ENCODE results near the gene CACNA1S. TPM values are rescaled to one million over a fixed set of nuclear protein-coding genes. Genes with fewer than 3 reads are reported as not detected.

CACNA1S gene
- total RNA-seq, 1 donor from 2014 or later: 0.07 TPM

GRCh38 chr1:201143726-201144635 lies 31.8 kb upstream of the CACNA1S start:
- no peak overlapping the region for H3K27ac Mint-ChIP-seq (ENCODE audit: unreplicated experiment)
- no peak for TF ChIP-seq CTCF (IDR thresholded peaks at IDR 0.05; ENCODE audit: partially characterized antibody, unreplicated experiment)
- peaks cover 2% of the 10 kb centered on the region for H3K9me3 Mint-ChIP-seq (ENCODE audit: unreplicated experiment)
- H3K4me3 Mint-ChIP-seq (ENCODE audit: unreplicated experiment): no peak overlapping the region
- H3K27me3 Mint-ChIP-seq (ENCODE audit: unreplicated experiment): peaks cover 7% of the 10 kb centered on the region
- H3K4me1 Mint-ChIP-seq (ENCODE audit: low read depth, unreplicated experiment): peaks cover 24% of the 10 kb centered on the region
- no peaks in the 10 kb centered on the region for H3K36me3 Mint-ChIP-seq (ENCODE audit: unreplicated experiment)
- no peak for DNase-seq

- TF ChIP-seq CTCF (IDR thresholded peaks at IDR 0.05; ENCODE audit: partially characterized antibody, unreplicated experiment): no peak
- Mint-ChIP-seq H3K4me1 (ENCODE audit: low read depth, unreplicated experiment) (peaks cover 26% of the 10 kb centered on the region), H3K27me3 (ENCODE audit: unreplicated experiment) (peaks cover 7% of the 10 kb centered on the region), H3K9me3 (ENCODE audit: unreplicated experiment) (peaks cover 2% of the 10 kb centered on the region), H3K36me3 (ENCODE audit: unreplicated experiment) (no peaks in the 10 kb centered on the region), H3K4me3 (ENCODE audit: unreplicated experiment) (no peak overlapping the region), H3K27ac (ENCODE audit: unreplicated experiment) (no peak overlapping the region)
- no peak for DNase-seq
These were observed 30.9 kb upstream of the CACNA1S start for GRCh38 chr1:201142849-201143725.

- Mint-ChIP-seq H3K27ac (ENCODE audit: unreplicated experiment) (no peak overlapping the region), H3K36me3 (ENCODE audit: unreplicated experiment) (no peaks in the 10 kb centered on the region)
These were observed 30.0 kb upstream of the CACNA1S start for GRCh38 chr1:201142011-201142848.

DNA sequence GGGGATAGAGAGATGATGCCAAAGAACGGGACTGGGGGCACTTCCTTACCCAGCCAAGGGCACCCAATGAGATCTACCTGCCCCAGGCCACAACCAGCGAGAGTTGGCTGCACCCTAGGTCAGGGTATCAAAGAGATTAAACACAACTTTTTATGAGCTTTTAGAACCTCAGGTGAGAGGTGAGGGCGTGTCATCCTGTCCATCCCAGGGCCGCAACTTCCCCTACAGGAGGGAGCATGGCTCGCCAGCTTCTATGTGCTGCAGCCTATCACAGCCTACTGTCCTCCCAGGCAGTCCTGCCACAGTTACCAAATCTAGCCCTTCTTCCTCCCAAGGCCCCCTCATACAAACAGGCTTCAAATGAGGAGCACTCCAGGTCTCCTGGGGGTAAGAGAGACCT lies 29.2 kb upstream of the CACNA1S start:
- TF ChIP-seq CTCF (IDR thresholded peaks at IDR 0.05; ENCODE audit: partially characterized antibody, unreplicated experiment): no peak
- Mint-ChIP-seq H3K36me3 (ENCODE audit: unreplicated experiment) (no peaks in the 10 kb centered on the region), H3K4me3 (ENCODE audit: unreplicated experiment) (no peak overlapping the region), H3K27ac (ENCODE audit: unreplicated experiment) (no peak overlapping the region), H3K9me3 (ENCODE audit: unreplicated experiment) (peaks cover 2% of the 10 kb centered on the region), H3K27me3 (ENCODE audit: unreplicated experiment) (peaks cover 7% of the 10 kb centered on the region), H3K4me1 (ENCODE audit: low read depth, unreplicated experiment) (peaks cover 36% of the 10 kb centered on the region)
- DNase-seq: no peak

More at GRCh38 chr1:201142011-201142848, 30.0 kb upstream of the CACNA1S start:
- peak; percentile 37 for DNase-seq
- peaks cover 2% of the 10 kb centered on the region for H3K9me3 Mint-ChIP-seq (ENCODE audit: unreplicated experiment)
- H3K4me1 Mint-ChIP-seq (ENCODE audit: low read depth, unreplicated experiment): peaks cover 30% of the 10 kb centered on the region
- H3K27me3 Mint-ChIP-seq (ENCODE audit: unreplicated experiment): peaks cover 6% of the 10 kb centered on the region
- TF ChIP-seq CTCF (IDR thresholded peaks at IDR 0.05; ENCODE audit: partially characterized antibody, unreplicated experiment): no peak
- no peak overlapping the region for H3K4me3 Mint-ChIP-seq (ENCODE audit: unreplicated experiment)
